Activated T-helper 9 cell treated with anti-CD3 and anti-CD28 coated beads, Interleukin-2, amount 50 U/mL, for 16 hours (primary cell): Measurements from ENCODE around the gene RHOV.
"Not testable (repeated sequence)": the region's sequence is repeated elsewhere in the genome, so short reads cannot be mapped to it uniquely, and the experiment has no call there.

Experiments used
- DNase-seq: peaks from one replicate; pipeline ENCODE4 v3.0.0-alpha.2; 2020; ENCODE audit warnings: low read depth

RHOV gene

GRCh38 chr15:40872791-40873693, 992 bp downstream of the RHOV start:
- DNase-seq: no peak

GRCh38 chr15:40871749-40872617, 2.1 kb downstream of the RHOV start:
- peak; percentile 20 for DNase-seq

- no peak for DNase-seq
Observed at GRCh38 chr15:40870716-40871115, 3.3 kb downstream of the RHOV start.

GRCh38 chr15:40869686-40870085, 4.3 kb downstream of the RHOV start:
- no peak for DNase-seq

- no peak for DNase-seq
Observed at GRCh38 chr15:40867199-40867598, 6.8 kb downstream of the RHOV start.

GRCh38 chr15:40863660-40864270, 10.3 kb downstream of the RHOV start:
- DNase-seq: no peak

GRCh38 chr15:40861147-40861546, 12.9 kb downstream of the RHOV start:
- not testable (repeated sequence) for DNase-seq

- DNase-seq: peak; percentile 71
Observed at GRCh38 chr15:40859206-40859851, 14.7 kb downstream of the RHOV start.

- no peak for DNase-seq
Observed at GRCh38 chr15:40858706-40859105, 15.3 kb downstream of the RHOV start.

GRCh38 chr15:40857601-40858341, 16.3 kb downstream of the RHOV start:
- peak; percentile 67 for DNase-seq

- DNase-seq: no peak
Observed at GRCh38 chr15:40856746-40857145, 17.3 kb downstream of the RHOV start.

GRCh38 chr15:40855706-40856234, 18.3 kb downstream of the RHOV start:
- no peak for DNase-seq

GRCh38 chr15:40854161-40854560, 19.9 kb downstream of the RHOV start:
- DNase-seq: no peak

- DNase-seq: no peak
Observed at GRCh38 chr15:40853241-40853890, 20.7 kb downstream of the RHOV start.

GRCh38 chr15:40852529-40852928, 21.5 kb downstream of the RHOV start:
- no peak for DNase-seq

- no peak for DNase-seq
Observed at GRCh38 chr15:40850576-40851112, 23.4 kb downstream of the RHOV start.

- DNase-seq: no peak
Observed at GRCh38 chr15:40847223-40847961, 26.6 kb downstream of the RHOV start.

GRCh38 chr15:40846841-40847222, 27.2 kb downstream of the RHOV start:
- no peak for DNase-seq

- no peak for DNase-seq
Observed at GRCh38 chr15:40845511-40846284, 28.3 kb downstream of the RHOV start.
